GM18511 (cell line): Measurements from ENCODE around the gene ALK.

Source experiments
- ATAC-seq: cut with Tn5 transposase; IDR thresholded peaks from one replicate; pipeline ENCODE4 v1.9.1; 2021; ENCODE audit warnings: mild to moderate bottlenecking, moderate library complexity; ENCODE audit not compliant: unreplicated experiment

Gene ALK

DNA sequence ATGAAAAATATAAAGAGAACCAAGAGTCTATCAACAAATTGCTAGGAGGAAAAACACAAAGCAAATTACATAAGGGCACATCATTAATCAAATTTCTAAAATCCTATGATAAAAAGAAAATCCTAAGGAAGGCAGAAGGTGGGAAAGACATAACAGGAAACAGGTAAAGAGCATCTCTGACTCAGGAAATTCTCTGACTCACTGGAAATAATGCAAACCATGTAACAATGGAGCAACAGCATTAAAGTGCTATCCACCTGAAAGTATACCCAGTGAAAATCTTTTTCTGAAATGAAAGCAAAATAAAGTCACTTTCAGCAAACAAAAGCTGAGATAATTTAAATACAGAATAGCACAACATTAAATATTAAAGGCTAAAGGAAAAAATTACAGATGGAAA is 10.9 kb downstream of the ALK start:
- no peak for ATAC-seq

DNA sequence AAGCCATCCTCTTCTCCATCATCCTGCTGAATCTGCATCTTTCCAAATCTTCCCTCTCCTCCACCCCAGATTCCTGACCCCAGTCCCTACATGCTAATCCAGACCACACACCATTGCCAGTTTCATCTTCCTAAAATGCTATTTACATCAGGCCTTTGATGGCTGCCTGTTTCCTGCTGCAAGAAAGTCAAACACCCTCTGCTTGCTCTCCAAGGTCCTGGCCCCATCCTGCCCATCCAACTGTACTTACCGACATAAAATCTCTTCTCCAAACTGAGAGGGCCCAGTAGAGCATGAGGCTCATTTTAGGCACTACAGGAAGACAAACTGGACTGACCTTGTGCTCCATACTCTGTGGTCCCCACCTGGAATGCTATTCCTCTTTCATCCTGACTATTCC is 19.0 kb downstream of the ALK start:
- ATAC-seq = no peak

DNA sequence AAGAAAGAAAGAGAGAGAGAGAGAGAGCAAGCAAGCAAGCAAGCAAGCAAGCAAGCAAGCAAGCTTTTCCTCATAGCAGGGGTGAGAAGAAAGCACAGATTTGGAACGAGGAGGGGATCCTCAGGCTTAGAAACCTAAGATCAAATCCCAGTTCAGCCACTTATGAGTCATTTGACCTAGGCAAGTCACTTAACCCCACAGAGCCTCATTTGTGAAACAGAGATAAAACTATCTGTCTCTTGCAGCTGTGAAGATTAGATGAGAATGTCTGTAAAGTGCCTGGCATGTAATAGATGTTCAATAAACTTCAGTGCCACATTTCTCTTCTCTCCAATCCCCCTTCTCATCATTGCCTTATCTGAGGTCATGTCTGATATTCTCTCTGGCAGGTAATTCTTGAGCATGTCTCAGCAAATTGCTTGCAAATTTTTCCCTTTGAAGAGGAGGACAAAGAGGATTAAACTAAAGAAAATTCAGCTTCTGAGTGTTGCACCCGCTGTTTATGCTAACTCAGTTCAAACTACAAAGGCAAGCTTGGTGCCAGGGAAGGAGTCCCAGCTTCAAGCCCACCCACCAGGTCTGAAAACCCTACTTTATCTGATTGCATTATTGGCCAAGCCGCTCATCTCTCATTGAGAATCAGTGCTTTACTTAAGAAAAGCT is 20.3 kb downstream of the ALK start:
- no peak for ATAC-seq

DNA sequence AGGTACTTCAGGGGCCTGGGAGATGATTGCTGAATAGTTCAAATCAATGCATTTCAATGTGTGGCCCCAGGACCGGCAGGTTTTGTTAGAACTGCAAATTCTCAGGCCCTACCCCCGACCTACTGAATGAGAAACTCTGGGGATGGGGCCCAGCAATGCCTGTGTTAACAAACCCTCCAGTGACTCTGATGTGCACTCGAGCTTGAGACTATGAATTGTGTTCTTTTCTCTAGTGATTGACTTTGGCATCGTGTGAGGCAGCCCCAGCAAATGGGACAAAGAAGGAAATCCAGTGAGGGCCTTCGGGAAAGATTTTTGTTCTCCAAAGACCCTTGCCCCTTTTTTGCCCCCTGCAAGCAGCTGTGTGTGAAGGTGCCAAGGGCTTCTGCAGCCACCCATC is 22.4 kb downstream of the ALK start:
- ATAC-seq = no peak

DNA sequence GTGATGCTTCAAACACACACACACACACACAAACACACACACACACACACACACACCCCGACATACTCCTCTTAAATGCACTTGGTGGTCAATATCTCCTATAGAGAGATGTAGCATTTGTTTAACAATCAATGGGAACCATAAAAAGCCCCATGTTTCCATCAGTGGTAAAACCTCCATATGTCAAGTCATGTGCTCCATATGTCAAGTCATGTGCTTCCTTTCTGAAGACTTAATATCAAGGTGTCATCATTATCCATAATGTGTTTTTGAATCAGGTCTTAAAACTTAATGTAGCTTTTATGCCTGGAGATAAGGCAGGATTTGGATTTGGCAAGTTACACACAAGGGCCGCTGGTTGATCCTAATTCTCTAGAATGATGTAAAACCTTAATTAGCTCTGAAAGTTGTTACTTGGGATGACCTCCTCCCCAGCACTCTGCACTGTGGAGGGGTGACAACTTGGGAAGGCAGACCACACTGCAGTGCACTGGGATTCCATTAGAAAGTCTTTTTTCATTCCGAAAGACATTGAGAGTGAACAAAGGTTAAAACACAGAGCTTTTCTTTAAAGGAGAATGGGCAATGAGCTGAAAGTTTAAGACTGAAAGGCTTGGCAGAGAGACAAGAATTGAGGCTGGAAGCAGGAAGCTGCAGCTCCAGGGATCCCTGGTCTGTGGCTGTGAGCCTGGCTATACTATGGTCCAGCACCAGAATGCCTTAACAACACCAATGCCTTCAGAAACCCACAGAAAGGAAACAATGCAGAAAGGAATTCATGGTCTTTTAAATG is 26.4 kb downstream of the ALK start:
- no peak for ATAC-seq

DNA sequence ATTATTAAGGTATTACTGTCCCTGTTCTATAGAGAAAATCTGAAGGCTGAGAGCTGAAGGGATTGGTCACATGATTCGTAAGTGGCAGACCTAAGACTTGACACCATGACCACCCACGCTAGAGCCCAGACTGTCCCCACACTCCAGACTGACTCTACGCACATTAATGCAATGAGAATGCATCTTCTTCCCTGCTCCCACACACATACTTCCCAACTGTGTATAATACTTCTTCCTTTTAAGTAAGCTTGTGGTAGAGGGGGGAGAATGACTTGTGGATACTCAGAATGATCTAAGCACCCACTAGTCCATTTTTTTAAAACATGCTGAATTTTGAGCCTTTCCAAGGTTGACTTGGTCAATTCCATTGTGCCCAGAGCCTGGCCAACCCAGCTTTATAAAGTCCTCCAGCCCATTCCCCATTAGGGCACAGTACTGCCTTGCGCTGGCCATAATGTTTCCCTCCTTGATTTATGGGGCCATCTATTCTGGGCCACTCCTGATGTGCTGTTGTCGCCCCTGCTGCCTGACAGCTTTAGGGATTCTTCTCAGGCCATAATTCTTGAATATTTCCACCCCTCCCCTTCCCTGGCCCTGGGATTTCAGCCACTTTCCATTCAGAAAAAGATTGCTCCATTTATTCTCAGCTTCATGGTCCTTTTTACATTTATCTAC is 28.7 kb downstream of the ALK start:
- ATAC-seq = no peak

DNA sequence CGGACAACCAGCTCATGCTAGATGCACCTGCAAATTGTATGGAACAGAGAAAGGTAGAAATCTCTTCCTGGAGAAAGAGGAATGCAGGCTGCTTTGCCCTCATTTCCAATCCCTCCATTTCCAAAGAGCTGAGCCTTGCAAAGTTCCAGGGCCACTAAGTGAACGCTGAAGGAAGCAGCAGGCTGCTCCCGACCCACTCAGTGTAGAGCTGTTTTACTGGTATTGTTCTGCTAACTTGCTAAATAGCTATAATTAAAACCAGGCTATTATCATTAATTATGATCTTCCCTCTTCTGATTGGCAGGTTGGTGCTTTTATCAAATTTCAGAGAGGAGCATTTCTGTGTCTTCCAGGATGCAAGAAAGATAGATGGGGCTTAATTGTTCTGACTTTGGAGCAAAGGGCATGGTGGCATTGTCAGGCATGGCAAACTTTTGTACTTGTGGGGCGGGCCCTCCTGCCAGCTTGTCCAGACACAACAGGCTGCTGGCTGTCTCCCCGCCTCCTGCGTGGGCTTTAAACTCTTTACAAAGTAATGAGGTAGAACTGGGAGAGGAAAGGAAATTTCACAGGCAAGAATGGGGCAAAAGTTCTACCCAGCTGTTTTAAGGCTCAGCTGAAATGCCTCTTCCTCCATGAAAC is 40.2 kb downstream of the ALK start:
- ATAC-seq = no peak

DNA sequence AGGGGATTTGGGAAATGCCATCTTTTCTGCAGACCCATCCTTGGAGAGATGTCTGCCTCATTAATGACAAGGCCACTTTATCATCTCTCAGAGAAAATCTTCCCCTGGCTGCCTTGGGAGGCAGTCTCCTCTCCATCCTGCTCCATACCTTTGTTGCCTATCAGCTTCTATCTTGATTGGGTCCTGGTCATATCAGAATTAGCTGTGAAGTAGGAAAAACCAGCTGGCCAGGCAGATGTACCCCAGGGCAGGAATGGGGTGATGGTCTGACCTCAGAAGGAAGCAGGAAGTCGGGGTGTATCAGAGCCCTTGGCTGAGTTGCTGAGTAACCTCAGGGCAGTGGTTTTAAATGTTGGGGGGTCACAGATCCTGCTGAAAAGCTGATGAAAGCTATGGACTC is 41.3 kb downstream of the ALK start:
- no peak for ATAC-seq

DNA sequence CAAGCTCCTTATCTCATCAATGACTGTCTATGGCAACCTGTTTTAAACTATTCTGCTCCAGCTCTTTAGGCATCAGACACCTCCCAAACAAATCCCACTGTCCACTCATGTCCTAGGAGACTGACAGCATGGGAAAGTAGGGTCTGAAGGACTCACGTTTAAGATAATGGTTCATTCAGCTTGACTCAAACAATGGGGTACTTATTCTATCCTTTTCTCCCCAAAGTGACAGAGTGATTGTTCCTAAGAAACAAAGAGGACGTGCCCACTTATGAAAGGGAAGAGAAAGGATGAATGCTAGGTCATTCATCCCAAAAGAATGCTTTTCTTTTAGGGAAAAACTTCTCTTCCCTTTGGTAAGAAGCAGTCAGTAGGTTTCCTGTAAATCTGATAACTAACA is 41.9 kb downstream of the ALK start:
- no peak for ATAC-seq

DNA sequence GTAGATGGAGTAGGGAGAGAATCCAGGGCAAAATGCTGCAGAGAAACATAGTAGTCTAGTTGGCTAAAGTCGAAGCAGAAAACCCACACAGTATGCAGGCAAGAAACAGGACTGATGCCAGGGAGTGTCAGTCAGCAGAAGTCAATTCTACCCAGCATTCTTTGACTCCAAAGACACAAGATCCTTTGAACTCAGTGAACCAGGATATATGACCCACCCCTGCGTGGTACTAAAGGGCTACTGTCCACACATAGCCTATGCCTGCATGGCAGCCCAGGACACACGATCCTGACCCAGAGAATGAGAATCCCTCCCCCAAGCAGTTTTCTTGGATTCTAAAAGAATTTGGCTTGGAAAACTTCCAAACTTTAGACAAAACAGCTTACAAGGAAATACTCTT is 42.5 kb downstream of the ALK start:
- ATAC-seq = no peak

DNA sequence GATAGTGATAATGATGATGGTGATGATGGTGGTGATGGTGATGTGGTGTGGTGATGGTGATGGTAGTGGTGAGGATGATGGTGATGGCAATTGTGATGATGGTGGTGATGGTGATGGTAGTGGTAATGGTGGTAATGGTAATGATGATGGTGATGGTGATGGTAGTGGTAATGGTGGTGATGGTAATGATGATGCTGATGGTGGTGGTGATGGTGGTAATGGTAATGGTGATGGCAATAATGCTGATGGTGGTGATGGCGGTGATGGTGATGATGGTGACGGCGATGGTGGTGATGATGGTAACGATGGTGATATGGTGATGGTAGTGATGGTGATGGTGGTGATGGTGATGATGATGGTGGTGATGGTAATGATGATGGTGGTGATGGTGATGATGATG is 45.0 kb downstream of the ALK start:
- ATAC-seq = no peak

DNA sequence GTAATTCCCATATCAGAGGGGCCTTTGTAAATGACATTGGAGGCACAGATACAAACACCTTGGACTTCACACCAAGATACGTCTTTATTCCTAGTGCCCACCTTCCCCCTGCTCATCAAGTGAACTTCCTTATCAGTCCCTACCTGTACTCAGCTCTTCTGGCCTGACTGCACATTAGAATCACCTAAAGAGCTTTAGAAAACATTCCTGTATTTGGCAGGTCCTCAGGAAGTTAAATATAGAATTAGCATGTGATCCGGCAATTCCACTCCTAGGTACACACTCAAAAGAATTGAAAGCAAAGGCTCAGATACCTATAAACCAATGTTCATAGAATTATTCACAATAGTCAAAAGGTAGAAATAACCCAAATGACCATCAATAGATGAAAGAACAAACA is 46.6 kb downstream of the ALK start:
- no peak for ATAC-seq

DNA sequence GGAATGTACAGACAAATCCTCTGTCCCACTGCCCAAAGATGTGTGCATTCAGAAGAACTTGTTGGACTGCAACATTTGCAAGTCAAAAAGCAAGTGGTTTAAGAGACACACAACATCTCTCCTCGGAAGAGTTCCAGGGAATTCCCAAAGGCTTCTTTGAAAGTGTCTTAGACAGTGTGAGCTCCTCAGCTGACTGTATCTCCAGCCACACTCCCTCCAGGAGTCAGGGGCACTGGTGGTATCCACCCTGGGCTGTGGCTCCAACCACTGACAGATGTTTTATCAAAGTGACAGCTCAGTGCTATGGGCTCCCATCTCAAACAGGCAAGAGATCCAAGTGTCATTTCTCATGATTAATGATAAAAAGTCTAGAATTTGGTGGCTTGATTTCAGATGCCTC is 48.5 kb downstream of the ALK start:
- no peak for ATAC-seq

DNA sequence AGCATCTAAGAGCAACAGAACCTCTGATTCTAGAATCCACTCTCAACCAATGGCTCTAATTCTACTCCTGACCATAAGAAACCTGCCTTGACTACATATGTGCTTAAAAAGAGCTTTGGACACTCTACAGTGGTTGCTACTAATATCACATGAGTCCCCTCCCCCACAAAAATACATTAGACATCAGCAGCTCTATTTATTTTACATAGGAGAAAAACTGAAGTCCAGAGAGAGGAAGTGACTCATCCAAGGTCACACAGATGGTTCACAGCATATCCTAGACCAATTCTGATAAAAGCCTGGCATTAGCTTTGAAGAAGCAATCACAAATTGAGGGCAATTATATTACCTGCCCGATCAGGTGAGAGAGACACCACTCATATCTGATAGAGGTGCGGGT is 49.8 kb downstream of the ALK start:
- ATAC-seq = no peak

DNA sequence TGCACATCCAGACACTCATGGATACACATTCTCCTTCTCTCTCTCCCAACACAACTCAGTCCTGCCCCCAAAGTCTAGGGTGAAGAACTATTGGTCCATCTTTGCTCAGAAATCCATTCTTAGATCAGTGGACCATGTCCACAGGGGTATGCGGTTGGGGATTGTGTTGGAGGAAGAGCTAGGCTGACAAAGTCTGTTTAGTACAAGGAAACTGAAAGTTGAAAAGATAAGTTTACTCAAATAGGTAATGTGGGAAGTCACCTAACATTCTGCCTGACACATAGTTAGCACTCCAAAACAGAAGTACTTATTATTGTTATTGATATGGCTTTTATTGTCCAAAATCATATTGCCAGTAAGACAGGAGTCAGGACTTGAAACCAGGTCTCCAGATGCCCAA is 55.9 kb downstream of the ALK start:
- no peak for ATAC-seq

DNA sequence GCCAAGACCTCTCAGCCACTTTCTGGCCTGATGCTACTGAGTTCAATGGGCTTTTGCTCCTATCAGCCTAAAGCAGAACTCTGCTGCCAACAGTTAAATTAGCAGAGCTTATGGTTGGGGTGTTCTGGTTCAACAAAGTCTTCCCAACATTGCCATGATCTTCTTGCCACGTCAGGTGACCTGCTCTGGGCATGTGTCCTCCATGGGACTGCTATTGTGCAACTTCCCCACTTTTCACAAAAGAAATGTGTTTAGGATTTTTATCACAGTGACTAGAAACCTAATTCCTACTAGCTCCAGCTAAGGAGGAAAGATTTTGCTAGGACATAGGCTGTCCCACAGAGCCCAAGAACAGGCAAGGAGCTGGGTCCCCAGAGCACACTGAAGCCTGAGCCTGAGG is 56.4 kb downstream of the ALK start:
- ATAC-seq = no peak

DNA sequence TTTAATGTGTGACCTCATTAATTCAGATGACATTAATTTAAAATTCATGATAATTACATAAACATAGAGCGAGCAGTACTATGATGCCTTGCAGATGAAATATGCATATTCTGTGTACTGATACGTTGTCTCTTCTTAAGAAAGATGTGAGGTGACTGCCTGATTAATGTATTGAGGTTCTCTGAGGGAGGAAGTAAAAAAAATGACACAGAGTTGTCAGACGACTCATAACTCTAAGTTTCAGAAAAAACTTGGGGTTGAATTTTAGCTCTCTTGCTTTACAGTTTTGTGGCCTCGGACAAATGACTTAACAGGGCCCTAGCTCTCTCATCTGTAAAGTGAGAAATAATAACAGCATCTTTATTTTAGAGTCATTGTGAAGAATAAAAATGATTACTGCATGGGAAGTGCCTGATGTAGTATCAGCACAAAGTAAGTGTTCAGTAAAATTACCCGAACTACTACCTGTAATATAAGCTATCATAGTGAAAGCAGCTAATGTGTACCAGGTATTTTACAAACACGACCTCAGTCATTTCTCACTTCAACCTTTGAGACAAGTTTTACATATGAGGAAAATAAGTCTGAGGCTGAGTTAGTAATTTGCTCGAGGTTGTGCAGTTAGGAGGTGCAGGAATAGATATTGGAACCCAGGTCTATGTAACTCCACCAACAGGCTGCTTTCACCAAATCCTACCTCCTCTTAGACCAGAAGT is 65.3 kb downstream of the ALK start:
- ATAC-seq = no peak

DNA sequence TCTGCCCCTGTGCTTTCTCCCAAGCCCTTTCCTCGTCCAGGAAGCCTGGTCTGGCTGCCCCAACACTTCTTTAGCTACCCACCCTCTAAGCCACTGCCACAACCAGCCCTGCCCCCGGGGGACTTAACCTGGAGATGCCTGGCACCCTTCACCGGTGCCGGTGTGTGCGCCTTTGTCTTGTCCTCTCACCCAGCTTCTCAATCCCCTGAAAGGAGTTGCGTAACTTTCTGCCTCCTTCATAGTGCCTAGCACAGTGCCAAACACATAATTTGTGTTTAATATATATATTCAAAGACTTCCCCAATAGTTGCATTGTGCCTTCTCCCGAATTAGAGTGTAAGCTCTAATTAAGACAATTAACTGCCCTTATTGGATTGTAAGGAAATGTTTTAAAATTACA is 70.6 kb downstream of the ALK start:
- ATAC-seq = no peak

DNA sequence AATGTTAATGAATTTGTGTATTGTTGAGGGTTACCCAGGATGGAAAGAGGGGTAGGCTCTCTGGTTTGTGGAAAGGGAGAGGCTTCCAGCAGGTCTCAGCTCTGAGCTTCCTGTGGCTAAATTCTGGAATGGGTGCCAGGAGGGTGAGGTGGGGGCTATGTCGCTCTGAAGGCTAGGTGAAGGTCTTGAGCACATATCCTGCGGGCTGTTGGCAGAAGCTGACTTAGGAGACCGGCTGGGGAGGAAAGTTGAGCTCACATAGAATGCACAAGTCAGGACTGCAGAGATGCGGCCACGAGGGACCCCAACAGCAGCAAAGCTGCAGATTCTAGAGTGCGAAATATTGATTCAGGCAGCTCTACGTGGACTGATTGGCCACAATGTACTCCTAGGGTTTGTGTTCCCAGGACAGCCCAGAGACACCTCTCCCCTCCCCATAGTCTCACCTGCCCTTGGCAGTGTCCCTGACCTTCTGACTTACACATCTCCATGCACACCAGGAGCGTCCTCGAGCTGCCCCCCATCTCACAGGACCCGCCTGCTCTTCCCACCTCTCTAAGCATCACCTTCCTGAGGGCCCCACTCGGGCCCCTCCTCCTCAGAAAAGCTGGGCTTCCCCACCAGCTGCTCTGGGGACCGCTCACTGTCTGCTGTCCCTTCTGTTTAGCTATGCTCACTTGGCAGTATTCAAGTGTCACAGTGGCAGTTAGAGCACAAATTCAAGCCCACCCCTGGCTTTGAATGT is 72.6 kb downstream of the ALK start:
- no peak for ATAC-seq

DNA sequence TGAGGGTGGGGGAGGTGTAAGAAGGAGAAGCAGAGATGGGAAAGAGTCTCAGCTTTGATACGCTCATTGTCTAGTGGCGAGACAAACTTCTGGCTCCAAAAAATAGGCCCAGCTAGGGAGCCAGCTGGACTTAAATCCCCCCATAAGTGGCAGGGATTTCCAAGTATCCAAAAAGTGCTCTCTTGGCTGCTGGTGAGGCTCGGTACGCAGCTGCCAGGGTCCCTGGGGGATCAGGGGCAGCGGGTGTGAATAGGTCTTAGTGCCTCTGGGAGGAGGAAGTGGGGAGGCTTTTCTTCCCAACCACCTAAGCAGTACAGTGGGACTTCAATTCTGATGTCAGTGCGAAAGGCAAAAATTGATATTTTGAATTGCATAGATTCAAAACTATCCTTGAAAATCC is 73.5 kb downstream of the ALK start:
- no peak for ATAC-seq
